ENCODE measurements around the gene SLC7A9.

SLC7A9 gene

GRCh38 chr19:32858155-32858554, 11.4 kb downstream of the SLC7A9 start:
- no peak for TF ChIP-seq FOXM1 (IDR thresholded peaks at IDR 0.05; ENCODE audit: borderline replicate concordance, low read depth)
- TF ChIP-seq MAX (IDR thresholded peaks at IDR 0.05): no peak
- TF ChIP-seq EP300 (IDR thresholded peaks at IDR 0.05; ENCODE audit: borderline replicate concordance): no peak
- no peak for TF ChIP-seq CEBPB (IDR thresholded peaks at IDR 0.05)
- no peak for TF ChIP-seq TAF1 (IDR thresholded peaks at IDR 0.05; ENCODE audit: low read depth)
- no peak for TF ChIP-seq CREB1 (IDR thresholded peaks at IDR 0.05; ENCODE audit: low read depth)
- TF ChIP-seq TEAD4 (IDR thresholded peaks at IDR 0.05): no peak
- no peak for TF ChIP-seq TCF12 (IDR thresholded peaks at IDR 0.05; ENCODE audit: low read depth)
- no peak for TF ChIP-seq YY1 (IDR thresholded peaks at IDR 0.05; ENCODE audit: low read depth)
- TF ChIP-seq EGR1 (IDR thresholded peaks at IDR 0.05): no peak
- no peak for TF ChIP-seq USF1 (IDR thresholded peaks at IDR 0.05)
- TF ChIP-seq RAD21 (IDR thresholded peaks at IDR 0.05; ENCODE audit: low read depth): no peak
- no peak for TF ChIP-seq REST (IDR thresholded peaks at IDR 0.05; ENCODE audit: low read depth)
- TF ChIP-seq ZBTB7A (IDR thresholded peaks at IDR 0.05; ENCODE audit: low read depth): no peak

GRCh38 chr19:32857584-32857983, 12.0 kb downstream of the SLC7A9 start:
- TF ChIP-seq CEBPB (IDR thresholded peaks at IDR 0.05) (no peak), FOXM1 (IDR thresholded peaks at IDR 0.05; ENCODE audit: borderline replicate concordance, low read depth) (no peak), REST (IDR thresholded peaks at IDR 0.05; ENCODE audit: low read depth) (no peak), MAX (IDR thresholded peaks at IDR 0.05) (no peak), TCF12 (IDR thresholded peaks at IDR 0.05; ENCODE audit: low read depth) (no peak), CREB1 (IDR thresholded peaks at IDR 0.05; ENCODE audit: low read depth) (no peak), USF1 (IDR thresholded peaks at IDR 0.05) (no peak), ZBTB7A (IDR thresholded peaks at IDR 0.05; ENCODE audit: low read depth) (no peak), TAF1 (IDR thresholded peaks at IDR 0.05; ENCODE audit: low read depth) (no peak), YY1 (IDR thresholded peaks at IDR 0.05; ENCODE audit: low read depth) (no peak), TEAD4 (IDR thresholded peaks at IDR 0.05) (no peak), NFIC (IDR thresholded peaks at IDR 0.05) (no peak), EGR1 (IDR thresholded peaks at IDR 0.05) (no peak), EP300 (IDR thresholded peaks at IDR 0.05; ENCODE audit: borderline replicate concordance) (no peak)

GRCh38 chr19:32852216-32852615, 17.4 kb downstream of the SLC7A9 start:
- TF ChIP-seq YY1 (IDR thresholded peaks at IDR 0.05; ENCODE audit: low read depth) (no peak), ZBTB7A (IDR thresholded peaks at IDR 0.05; ENCODE audit: low read depth) (no peak), EP300 (IDR thresholded peaks at IDR 0.05; ENCODE audit: borderline replicate concordance) (no peak)

- TF ChIP-seq NFIC (IDR thresholded peaks at IDR 0.05): no peak
- no peak for TF ChIP-seq MAX (IDR thresholded peaks at IDR 0.05)
- TF ChIP-seq TAF1 (IDR thresholded peaks at IDR 0.05; ENCODE audit: low read depth): no peak
- no peak for TF ChIP-seq EGR1 (IDR thresholded peaks at IDR 0.05)
- no peak for TF ChIP-seq EP300 (IDR thresholded peaks at IDR 0.05; ENCODE audit: borderline replicate concordance)
- TF ChIP-seq YY1 (IDR thresholded peaks at IDR 0.05; ENCODE audit: low read depth): no peak
- no peak for TF ChIP-seq FOXM1 (IDR thresholded peaks at IDR 0.05; ENCODE audit: borderline replicate concordance, low read depth)
- TF ChIP-seq USF1 (IDR thresholded peaks at IDR 0.05): no peak
Observed at GRCh38 chr19:32843716-32844245, 25.8 kb downstream of the SLC7A9 start.

GRCh38 chr19:32842061-32842460, 27.5 kb downstream of the SLC7A9 start:
- TF ChIP-seq TCF12 (IDR thresholded peaks at IDR 0.05; ENCODE audit: low read depth) (no peak), EGR1 (IDR thresholded peaks at IDR 0.05) (no peak), REST (IDR thresholded peaks at IDR 0.05; ENCODE audit: low read depth) (no peak), TAF1 (IDR thresholded peaks at IDR 0.05; ENCODE audit: low read depth) (no peak), MAX (IDR thresholded peaks at IDR 0.05) (no peak)

All from Ishikawa (cell line).